HG03108 (cell line): ENCODE results near the gene TSPAN4.

Experiments used
- ATAC-seq: cut with Tn5 transposase; IDR thresholded peaks from one replicate; pipeline ENCODE4 v1.9.1; 2021; ENCODE audit warnings: moderate library complexity; ENCODE audit not compliant: unreplicated experiment

TSPAN4 gene

DNA sequence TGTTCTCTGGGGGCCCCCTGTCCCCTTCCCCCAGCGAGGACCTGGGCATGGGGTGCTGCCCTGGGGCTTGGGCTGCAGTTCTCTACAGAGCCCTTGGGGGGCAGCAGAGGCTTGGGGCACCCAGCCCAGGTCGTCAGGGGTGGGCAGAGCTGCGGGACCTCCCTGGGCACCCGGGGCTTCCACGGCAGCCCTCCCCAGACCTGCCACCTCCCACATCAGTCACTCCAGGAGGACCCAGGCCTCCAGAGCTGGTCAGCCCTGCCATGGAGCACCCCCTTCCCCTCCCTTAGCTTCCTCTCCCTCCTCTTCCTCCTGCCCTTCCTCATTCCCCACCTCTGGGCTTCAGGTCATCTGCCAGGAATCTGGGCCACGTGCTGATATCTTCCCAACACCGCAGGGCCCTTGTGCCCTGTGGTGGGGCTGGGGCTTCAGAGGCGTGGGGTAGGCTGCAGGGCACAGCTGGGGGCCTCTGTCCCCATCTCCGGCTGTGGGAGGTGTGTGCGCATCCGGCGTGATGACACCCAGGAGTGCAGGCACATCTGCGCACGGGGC, 5.8 kb downstream of the TSPAN4 start:
- ATAC-seq = no peak

DNA sequence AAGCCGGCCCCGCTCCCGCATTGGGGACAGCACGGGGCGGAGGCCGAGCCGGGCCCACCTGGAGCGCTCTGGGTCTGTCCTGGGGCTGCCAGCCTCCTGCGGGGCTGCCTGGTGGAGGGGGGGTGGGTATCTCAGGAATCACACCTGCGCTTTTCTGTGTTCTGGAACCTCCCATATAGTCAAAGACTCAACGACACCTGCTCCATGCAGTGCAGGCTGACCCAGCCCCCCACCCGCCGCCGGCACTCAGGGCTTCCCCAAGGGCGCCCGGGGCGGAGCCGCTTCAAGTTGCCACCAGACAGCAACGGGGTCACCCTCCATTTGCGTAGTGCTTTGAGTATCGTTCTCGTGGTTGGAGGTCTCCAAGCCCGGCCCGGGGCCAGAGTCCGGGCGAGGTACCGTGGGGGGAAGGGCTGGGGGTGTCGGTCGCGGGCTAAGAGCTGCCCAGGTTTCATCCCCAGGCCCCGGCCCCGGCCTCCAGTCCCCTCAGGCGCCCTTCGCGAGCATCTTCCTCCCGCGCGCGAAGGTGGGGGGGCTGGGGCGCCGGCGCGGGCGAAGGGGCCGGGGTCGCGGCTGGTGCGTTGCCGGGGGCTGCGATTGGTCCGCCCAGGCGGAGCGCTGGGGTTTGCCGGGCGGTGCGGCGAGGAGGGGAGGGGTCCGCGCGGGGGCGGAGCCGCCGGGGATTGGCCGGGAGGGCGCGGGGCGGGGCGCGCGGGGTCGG, 6.6 kb downstream of the TSPAN4 start:
- no peak for ATAC-seq

DNA sequence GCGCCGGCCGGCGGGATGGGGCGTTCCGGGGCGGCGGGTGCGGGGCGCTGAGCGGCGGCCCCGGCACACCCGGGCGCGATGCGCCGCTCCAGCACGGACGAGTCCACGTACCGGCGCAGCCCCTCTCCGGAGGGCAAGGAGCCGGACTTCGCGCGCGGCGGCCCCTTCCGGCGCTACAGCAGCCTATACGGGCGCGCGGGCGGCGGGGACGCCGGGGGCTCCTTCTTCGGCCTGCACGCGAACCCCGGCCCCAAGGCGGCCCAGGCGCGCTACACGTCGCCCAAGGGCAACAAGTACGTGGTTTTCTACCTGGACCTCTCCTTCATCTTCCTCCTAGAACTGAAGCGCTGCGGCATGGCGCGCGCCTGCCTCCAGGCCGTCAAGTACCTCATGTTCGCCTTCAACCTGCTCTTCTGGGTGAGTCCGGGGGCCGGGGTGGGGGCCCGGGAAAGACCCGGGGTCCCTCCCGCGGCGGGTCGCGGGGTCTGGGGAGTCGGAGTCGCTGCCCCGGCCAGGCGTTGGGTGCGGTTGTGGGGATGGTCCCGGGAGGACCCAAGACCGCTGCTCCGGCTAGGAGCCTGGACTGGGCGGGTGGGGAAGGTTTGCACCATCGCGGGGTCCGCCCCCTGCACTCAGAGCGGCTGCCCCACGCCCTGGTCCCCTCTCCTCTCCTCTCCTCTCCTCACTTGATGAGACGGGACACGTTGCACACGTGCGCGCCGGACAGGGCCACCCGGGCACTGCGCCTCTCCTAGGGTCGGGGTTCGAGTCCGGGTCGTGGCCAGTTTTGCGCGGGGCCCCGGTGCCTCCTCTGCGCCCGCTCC, 7.5 kb downstream of the TSPAN4 start:
- ATAC-seq = no peak

DNA sequence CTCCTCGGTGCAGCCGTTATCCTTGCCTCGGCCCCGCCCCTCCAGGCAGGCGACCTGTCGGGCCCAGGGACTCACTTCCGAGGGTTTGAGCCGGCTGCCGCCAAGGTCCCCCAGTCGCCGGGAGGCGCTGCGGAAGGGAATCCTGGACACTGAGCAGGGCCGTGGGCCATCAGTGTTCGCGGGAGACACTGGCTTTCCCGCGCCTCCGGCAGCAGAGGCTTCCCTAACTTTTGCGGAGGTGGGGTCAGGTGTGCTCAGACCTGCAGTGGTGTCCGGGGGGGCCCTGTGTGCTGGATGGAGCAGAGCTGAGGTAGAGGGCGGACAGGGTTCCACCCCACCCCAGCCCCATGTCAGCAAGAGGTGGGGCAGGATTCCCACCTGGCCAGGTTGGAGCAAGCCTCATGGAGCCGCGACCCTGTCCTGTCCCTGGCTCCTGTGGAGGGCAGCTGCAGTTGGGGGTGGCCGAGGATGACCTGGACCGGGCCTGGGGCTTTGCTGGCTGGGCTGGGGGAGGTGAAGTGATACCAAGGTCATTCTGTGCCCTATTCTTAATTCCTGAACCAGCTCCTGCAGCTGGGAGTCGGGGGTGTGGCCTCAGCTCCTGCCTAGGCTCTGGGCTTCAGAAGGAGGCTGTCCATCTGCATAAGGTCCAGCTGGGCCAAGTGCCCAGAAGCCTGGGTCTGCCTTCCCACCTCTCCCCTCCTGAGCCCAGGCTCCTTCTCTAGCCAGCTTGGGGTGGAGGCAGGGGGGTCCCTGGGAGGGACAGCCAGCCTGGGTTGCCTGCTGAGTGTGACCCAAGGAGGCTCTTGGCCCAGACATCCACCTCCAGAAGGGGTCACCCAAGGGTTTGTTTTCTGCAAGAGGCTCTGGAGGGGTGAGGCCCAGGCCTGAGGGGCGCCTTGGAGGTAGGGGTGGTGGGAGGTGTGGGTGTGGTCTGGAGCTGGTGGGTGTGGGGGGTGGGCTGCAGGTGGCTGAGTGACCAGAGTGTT, 8.4 kb downstream of the TSPAN4 start:
- no peak for ATAC-seq

DNA sequence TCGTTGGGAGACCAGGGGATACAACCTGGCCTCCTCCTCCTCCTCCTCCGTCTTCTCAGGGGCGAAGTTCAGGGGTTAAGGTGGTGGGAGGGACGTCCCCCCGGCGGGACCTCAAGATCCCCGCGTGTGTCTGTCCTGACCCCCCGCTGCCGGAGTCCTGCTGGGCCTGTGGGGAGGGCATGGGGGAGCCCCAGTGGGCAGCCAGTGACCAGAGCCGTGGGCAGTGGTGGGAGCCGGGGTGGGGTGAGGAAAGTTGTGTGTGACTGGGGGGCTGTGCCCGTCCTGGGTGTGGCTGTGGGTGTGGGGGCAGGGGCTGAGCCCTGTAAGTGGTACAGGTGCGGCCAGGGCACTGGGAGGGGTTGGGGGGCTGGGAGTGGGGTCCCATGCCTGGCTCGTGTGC, 10.1 kb downstream of the TSPAN4 start:
- ATAC-seq = no peak

DNA sequence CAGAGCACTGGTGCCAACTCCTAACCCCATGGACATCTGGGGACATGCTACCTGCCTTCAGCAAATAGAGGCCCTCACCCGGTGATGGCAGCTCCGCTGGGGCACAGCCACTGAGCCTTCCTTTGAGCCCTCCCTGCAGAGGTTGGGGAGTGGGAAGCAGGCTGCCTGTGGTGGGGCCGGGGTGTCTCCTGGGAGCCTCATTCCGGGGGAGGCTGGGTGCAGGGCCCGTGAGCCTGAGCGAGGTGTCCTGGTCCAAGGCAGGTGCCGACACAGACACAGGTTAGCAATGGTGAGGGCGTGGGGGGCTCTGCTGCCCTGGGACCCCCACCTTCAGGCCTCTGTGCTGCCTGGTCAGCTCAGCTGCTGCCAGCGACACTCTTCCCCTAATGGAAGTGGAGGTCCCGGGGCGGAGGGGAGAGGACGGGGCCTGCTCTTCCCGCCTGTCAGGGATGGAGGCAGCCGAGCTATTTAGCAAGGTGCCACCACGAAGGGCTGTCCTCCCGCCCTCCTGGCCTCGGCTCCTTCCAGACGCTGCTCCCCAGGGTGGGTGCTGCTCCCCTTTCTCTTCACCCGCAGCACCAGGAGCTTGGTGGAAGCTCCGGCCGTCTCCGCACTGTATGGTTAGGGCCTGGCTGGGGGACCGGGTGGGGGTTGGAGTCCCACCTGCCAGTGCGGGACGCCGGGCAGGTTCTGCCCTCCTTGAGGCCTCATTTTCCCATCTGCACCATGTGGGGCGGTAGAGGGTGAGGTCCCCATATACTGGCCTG, 11.2 kb downstream of the TSPAN4 start:
- ATAC-seq = no peak

DNA sequence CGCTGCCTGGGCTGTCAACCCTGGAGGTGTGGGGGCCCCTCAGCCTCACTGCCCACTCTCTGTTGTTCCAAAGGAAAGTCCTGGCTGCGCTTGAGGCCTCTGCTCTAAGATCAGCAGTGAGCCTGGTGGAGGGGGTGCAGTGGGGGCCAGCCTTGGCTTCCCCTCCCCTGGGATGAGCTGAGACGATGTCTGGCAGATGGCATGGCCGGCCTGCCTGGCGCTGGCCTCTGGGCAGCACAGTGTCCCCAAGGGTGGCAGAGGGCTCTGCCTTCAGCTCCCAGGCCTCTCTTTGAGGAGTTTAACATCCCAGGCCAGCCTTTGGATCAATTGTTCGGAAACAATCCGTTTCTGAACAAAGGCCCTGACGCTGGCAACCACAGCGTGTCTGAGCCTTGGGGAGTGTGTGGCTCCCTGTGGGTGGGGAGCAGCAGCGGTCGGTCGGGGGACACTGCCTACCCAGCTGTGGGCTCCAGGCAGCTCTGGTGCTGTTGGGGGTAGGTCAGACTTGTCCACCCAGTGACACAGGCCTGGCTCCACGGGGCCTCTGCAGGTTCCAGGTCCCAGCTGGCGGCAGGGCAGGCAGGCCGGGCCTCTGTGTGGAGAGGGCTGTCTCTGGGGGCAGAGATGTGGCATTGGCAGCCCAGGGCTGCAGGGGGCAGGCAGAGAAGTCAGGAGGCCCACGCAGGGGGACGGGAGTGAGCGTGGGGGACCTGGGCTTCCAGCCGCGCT, 12.1 kb downstream of the TSPAN4 start:
- ATAC-seq = no peak

DNA sequence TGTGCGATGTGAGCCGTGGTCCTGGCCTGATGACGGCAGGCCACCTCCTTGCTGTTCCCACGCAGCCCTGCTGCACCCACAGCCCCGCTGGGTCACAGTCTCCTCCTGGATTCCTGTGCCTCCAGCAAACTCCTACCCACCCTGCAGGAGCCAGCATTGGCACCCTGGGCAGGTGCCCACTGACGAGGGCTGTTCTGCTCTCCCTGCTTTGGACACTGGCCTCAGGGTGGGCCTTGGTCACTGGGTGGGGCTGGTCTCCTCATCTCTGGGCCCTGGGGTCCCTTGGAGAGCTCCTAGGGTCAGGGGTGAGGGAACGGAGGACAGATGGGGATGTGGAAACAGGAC, 12.7 kb downstream of the TSPAN4 start:
- ATAC-seq = no peak

DNA sequence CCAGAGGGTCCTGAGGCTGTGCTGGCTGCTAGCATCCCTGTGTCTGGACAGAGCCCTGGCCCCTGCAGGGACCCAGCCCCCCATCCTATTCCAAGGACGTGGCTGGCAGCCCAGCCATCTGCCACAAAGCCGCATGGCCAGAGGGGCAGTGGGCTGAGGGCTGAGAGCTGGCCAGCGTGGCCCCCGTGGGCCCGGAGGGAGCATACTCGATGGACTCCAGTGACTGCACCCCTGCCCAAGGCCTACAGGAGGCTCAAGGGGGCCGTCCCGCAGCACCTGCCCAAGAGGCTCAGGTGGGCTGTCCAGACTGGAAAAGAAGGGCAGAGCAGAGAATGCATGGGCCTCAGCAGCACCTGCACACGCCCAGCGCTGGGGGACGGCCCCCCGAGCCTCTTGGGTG, 13.1 kb downstream of the TSPAN4 start:
- ATAC-seq = no peak

DNA sequence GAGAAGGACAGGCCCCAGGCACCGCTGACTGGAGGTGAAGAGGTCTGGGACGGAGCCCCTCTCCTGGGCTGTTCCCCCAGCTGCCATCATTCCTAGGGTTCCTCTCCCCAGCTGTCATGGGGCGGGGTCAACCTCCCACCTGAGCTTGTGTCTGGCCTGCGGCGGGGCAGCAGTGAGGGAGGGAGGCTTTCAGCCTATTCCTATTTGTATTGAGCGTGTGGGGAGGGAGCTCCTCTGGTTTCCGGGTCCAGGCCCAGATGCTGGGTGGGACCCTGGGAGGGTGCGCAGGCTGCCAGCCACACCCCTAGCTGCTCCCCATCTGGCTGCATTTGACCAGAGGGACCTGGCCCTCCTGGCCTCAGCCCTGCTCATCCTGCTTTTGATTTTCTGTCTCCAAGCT, 13.7 kb downstream of the TSPAN4 start:
- ATAC-seq = no peak

DNA sequence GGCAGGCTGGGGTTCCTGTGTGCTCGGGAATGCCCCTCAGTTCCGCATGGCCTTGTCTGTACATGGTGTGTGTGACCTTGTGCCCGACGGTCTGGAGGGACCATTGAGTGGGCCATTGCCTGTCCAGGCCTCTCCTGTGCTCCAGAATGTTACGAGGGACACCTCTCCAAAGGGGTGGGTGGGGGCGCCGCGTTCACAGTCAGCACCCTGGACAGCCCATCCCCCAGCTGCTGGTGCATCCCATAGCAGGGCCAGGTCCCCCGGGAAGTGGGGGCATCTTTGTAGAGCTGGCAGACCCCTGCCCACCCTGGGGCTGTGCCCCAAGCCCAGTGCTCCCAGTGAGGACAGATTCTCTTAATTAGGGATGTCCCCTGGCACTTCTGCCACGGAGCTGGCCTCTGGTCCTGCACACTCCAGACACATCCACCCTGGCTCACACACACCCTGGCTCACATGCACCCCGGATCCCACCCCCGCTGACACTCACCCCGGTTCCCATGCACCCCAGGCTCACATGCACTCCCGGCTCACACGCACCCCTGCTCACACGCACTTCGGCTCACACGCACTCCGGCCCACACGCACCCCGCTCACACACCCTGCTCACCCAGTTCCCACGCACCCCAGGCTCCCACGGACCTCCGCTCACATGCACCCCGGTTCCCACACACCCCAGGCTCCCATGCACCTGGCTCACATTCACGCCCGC, 15.6 kb downstream of the TSPAN4 start:
- no peak for ATAC-seq

DNA sequence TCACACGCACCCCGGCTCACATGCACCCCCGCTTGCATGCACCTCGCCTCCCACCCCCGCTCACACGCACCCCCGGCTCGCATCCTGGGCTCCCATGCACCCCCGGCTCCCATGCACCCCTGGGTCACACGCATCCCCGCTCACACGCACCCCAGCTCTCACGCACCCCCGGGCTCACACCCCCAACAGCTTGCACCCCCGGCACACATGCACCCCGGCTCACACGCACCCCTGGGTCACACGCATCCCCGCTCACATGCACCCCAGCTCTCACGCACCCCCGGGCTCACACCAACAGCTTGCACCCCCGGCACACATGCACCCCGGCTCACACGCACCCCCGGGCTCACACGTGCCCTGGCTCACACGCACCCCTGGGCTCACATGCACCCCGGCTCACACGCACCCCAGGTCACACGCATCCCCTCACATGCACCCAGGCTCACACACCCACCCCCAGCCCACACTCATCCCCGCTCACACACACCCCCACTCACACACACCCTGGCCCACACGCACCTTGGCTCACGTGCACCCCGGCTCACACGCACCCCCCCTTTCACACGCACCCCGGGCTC, 16.2 kb downstream of the TSPAN4 start:
- ATAC-seq = no peak

DNA sequence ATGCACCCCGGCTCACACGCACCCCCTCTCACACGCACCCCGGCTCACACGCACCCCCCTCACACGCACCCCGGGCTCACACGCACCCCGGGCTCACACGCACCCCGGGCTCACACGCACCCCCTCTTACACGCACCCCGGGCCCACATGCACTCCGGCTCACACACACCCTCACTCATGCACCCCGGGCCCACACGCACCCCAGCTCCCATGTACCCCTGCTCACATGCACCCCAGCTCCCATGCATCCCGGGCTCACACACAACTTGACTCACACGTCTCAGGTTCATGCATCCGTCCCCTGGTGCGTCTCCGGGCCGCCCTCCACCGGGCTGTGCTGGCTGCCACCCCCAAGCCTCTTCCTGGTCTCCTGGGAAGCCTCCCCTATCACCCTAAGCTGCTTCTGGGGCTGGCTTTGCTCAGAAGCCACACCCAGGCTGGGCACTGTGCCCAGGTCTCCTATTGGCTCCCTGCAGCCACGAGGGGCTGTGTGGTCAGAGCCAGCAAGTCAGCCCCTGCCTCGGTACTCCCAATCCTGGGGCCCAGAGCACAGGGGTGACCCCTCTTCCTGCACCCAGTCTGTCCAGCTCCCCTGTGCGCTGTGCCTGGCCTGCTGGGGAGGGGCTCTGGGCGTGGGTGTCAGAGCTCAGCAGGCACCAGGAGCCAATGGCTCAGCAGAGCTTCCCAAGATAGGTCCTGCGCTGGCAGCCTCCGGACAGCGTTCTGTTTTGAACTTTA, 16.9 kb downstream of the TSPAN4 start:
- no peak for ATAC-seq

DNA sequence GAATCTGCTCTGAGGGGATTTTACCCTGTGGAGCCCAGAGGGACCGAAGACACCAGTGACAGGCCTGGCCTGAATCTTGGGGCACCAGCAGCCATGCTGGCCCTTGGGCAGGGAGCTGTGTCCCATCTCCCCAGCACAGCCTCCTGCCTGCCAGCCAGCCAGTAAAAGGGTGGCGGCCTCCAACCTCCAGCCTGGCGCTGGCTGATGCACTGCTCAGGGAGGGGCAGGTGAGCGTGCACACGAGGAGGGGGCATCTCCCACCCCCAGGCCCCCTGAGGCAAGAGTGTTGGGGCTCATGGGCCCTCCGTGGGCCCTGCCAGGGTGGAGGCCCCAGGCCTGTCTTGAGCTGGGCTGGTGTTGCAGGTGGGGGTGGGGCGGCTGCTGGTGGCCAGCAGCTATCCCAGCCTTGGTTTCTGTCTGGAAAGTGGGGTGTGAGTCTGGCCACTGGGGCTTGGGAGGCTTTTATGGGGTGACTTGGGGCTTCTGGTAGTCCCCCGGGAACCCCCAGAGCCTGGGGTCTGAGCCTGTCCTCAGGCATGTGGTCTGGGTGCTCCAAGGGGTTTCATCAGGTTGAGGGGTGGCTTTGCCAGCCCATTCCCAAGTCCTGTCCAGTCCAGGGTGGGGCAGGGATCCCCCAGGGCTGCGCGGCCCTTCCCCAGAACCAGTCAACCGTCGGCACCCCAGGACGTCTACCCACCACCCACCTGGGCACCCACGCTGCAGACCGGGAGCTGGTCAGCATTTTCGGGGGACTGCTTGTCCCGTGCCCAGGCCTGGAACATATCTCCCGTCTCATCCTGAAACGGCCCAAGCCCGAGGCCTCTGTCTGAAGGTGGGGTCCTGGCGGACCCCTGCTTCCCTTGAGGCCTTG, 17.8 kb downstream of the TSPAN4 start:
- ATAC-seq = no peak

DNA sequence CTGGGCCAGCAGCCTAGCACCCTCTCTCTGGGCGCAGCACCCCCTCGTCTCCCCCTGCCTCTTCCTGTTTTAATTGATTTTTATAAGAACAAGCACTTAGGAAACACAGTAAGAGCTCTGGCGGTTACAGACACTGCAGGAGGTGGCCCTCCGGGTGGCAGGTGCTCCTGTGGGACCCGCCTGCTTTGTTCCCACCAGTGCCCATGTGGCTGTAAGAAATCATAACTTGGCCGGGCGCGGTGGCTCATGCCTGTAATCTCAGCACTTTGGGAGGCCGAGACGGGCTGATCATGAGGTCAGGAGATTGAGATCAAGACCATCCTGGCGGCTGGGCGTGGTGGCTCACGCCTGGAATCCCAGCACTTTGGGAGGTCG, 18.4 kb downstream of the TSPAN4 start:
- no peak for ATAC-seq

DNA sequence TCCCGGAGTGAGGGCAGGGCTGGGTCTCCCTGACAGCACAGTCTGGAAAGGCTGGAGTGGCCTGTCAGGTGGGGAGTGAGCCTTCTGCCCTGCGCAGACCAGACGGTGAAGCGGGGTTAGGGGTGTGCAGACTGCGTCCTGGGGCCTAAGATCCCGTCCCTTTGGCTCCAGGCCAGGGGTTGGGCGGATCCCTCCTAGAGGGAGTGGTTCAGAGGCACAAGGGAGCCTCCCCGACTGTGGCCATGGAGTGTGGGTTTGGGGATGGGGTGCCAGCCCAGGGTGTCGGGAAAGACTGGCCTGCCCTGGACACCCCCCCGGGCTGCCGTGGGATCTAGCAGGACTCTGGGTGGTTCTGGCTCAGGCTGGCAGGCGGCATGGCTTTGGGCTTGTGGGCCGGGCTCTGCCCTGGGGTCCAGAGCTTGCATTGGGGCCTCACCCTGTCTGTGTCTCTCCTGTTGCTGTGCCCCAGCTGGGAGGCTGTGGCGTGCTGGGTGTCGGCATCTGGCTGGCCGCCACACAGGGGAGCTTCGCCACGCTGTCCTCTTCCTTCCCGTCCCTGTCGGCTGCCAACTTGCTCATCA, 19.5 kb downstream of the TSPAN4 start:
- no peak for ATAC-seq

DNA sequence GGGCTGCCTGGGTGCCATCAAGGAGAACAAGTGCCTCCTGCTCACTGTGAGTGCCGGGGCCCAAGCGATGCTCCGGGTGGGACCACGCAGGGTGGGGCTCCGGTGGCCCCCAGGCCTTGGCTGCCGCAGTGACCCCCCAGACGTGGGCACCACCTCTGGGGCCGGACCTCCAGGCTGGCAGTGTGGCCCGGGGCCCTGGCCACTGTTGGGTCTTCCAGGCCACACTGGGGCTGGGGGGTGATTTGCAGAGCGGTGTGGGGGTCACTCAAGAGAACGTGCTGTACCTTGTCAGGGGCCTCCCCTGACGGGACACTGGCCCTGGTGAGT, 20.0 kb downstream of the TSPAN4 start:
- no peak for ATAC-seq
